H1 (cell line): Measurements from ENCODE around the gene NEDD8. TPM values are rescaled to one million over a fixed set of nuclear protein-coding genes. Genes with fewer than 3 reads are reported as not detected.

ENCODE experiments used
- CTCF ChIA-PET: fragments of 300-600 bp; sonication (Branson Sonifier 250); formaldehyde crosslinking; loops from one replicate; lab custom pipeline; 2021; ENCODE audit not compliant: partially characterized antibody; lab: Charles Lee
- POLR2A ChIA-PET: fragments of 300-600 bp; sonication (Branson Sonifier 250); formaldehyde crosslinking; loops from one replicate; lab custom pipeline; 2021; ENCODE audit warnings: inconsistent platforms; ENCODE audit not compliant: partially characterized antibody; lab: Charles Lee
- DNase-seq, 2 experiments: peaks; one replicate each; pipeline versions ENCODE4 v3.0.0 to v3.0.0-alpha.2; 2010 to 2022; ENCODE audit warnings: low spot score in 2 of 2, low read depth in 1 of 2, mixed read lengths in 1 of 2
- FAIRE-seq: peaks from 2 replicates; lab custom pipeline; 2011; peaks lifted over from hg19 to GRCh38; lab: Jason Lieb, UNC
- H2AFZ ChIP-seq: 2 replicates; pipeline ENCODE4 v1.8.1; 2012; ENCODE audit warnings: low read length, inconsistent platforms
- H2AK5ac ChIP-seq: 2 replicates; pipeline ENCODE4 v1.6.1; 2013; ENCODE audit warnings: low read depth, low read length
- H2BK120ac ChIP-seq: replicated peaks from 2 replicates; pipeline ENCODE3; 2013; ENCODE audit warnings: low read depth, low read length, inconsistent platforms
- H2BK12ac ChIP-seq: 2 replicates; pipeline ENCODE4 v1.6.1; 2013; ENCODE audit warnings: low read depth, low read length
- H2BK15ac ChIP-seq: 2 replicates; pipeline ENCODE4 v1.6.1; 2013; ENCODE audit warnings: low read length
- H2BK20ac ChIP-seq: 2 replicates; pipeline ENCODE4 v1.6.1; 2013; ENCODE audit warnings: low read length
- H2BK5ac ChIP-seq: 2 replicates; pipeline ENCODE4 v1.6.1; 2013; ENCODE audit warnings: low read depth, low read length
- H3K14ac ChIP-seq: 2 replicates; pipeline ENCODE4 v1.6.1; 2013; ENCODE audit warnings: inconsistent platforms; ENCODE audit not compliant: insufficient read length
- H3K18ac ChIP-seq: 2 replicates; pipeline ENCODE4 v1.6.1; 2013; ENCODE audit warnings: low read length; ENCODE audit errors: extremely low read depth
- H3K23ac ChIP-seq: 2 replicates; pipeline ENCODE4 v1.6.1; 2013; ENCODE audit warnings: inconsistent platforms; ENCODE audit not compliant: insufficient read length
- H3K23me2 ChIP-seq: 2 replicates; pipeline ENCODE4 v1.6.1; 2013; ENCODE audit warnings: low read depth, low read length
- H3K27ac ChIP-seq: 2 replicates; pipeline ENCODE4 v1.6.1; 2011; ENCODE audit warnings: low read depth, low read length, inconsistent platforms
- H3K27me3 ChIP-seq, 4 experiments: replicated peaks in 1 of 4; 1 replicate in 1 of 4; 2 replicates in 3 of 4; pipeline versions ENCODE4 v1.6.1 to v1.8.1; 2011 to 2013; ENCODE audit warnings: low read length in 3 of 4, mild to moderate bottlenecking in 3 of 4, inconsistent platforms in 2 of 4, mixed read lengths in 2 of 4, moderate library complexity in 1 of 4; ENCODE audit not compliant: control insufficient read depth in 3 of 4, insufficient read depth in 3 of 4; ENCODE audit errors: extremely low read depth in 1 of 4
- H3K36me3 ChIP-seq, 4 experiments: 2 replicates each; pipeline versions ENCODE4 v1.6.1 to v1.8.1; 2011 to 2013; ENCODE audit warnings: mild to moderate bottlenecking in 4 of 4, low read length in 3 of 4, moderate library complexity in 2 of 4, control low read depth in 1 of 4, inconsistent platforms in 1 of 4; ENCODE audit not compliant: insufficient read depth in 4 of 4, control insufficient read depth in 2 of 4
- H3K4ac ChIP-seq: replicated peaks from 2 replicates; pipeline ENCODE3; 2013; ENCODE audit warnings: low read length, low read depth, mixed read lengths, inconsistent platforms; ENCODE audit not compliant: insufficient read length
- H3K4me1 ChIP-seq, 4 experiments: replicated peaks in 1 of 4; 1 replicate in 1 of 4; 2 replicates in 3 of 4; pipeline versions ENCODE4 v1.6.1 to v1.8.1; 2011 to 2013; ENCODE audit warnings: low read length in 3 of 4, inconsistent platforms in 2 of 4, mixed read lengths in 1 of 4; ENCODE audit not compliant: insufficient read depth in 4 of 4, control insufficient read depth in 3 of 4
- H3K4me2 ChIP-seq, 2 experiments: 2 replicates each; pipeline versions ENCODE4 v1.6.1 to v1.8.1; 2011 to 2013; ENCODE audit warnings: low read depth in 2 of 2, low read length in 2 of 2, control low read depth in 1 of 2, inconsistent platforms in 1 of 2, mild to moderate bottlenecking in 1 of 2; ENCODE audit not compliant: insufficient read depth in 1 of 2
- H3K4me3 ChIP-seq, 4 experiments: fragments of 200-600, 300-600 bp in 1 of 4; sonication (generic), shearing (Covaris generic), sonication (Bioruptor Twin) in 1 of 4; 2 replicates each; pipeline versions ENCODE4 v1.5.1 to v1.8.1; 2011 to 2016; ENCODE audit warnings: low read length in 4 of 4, low read depth in 3 of 4, control low read depth in 2 of 4, inconsistent platforms in 2 of 4, mild to moderate bottlenecking in 2 of 4, mixed read lengths in 1 of 4, moderate library complexity in 1 of 4; ENCODE audit not compliant: insufficient read depth in 2 of 4; ENCODE audit errors: extremely low read depth in 1 of 4
- H3K56ac ChIP-seq: replicated peaks from 2 replicates; pipeline ENCODE3; 2013; ENCODE audit warnings: low read depth, mild to moderate bottlenecking, mixed read lengths, low read length, inconsistent platforms; ENCODE audit not compliant: insufficient read length
- H3K79me1 ChIP-seq: 2 replicates; pipeline ENCODE4 v1.6.1; 2013; ENCODE audit warnings: low read depth, low read length, control low read depth
- H3K79me2 ChIP-seq, 2 experiments: 2 replicates each; pipeline versions ENCODE4 v1.6.1 to v1.8.1; 2012 to 2013; ENCODE audit warnings: low read length in 2 of 2, mild to moderate bottlenecking in 2 of 2, inconsistent platforms in 1 of 2; ENCODE audit not compliant: insufficient read depth in 2 of 2, control insufficient read depth in 1 of 2
- H3K9ac ChIP-seq, 4 experiments: replicated peaks in 1 of 4; 1 replicate in 1 of 4; 2 replicates in 3 of 4; pipeline versions ENCODE4 v1.6.1 to v1.8.1; 2011 to 2013; ENCODE audit warnings: low read depth in 3 of 4, low read length in 3 of 4, control low read depth in 2 of 4, mild to moderate bottlenecking in 2 of 4, moderate library complexity in 2 of 4, inconsistent platforms in 1 of 4; ENCODE audit errors: extremely low read depth in 1 of 4
- H3K9me3 ChIP-seq, 2 experiments: 2 replicates each; pipeline versions ENCODE4 v1.6.1 to v1.8.1; 2012 to 2013; ENCODE audit warnings: mild to moderate bottlenecking in 2 of 2, moderate library complexity in 2 of 2, control low read depth in 1 of 2, inconsistent platforms in 1 of 2, low read depth in 1 of 2, low read length in 1 of 2, mixed read lengths in 1 of 2; ENCODE audit not compliant: insufficient read depth in 2 of 2
- H4K20me1 ChIP-seq, 2 experiments: replicated peaks in 1 of 2; 2 replicates each; pipeline versions ENCODE3 to v1.8.1; 2011 to 2013; ENCODE audit warnings: inconsistent platforms in 2 of 2, low read length in 2 of 2, mild to moderate bottlenecking in 1 of 2; ENCODE audit not compliant: insufficient read depth in 2 of 2, control insufficient read depth in 1 of 2
- H4K5ac ChIP-seq: 2 replicates; pipeline ENCODE4 v1.6.1; 2013; ENCODE audit warnings: low read length, low read depth, mixed read lengths, inconsistent platforms; ENCODE audit not compliant: insufficient read length
- H4K8ac ChIP-seq: 2 replicates; pipeline ENCODE4 v1.8.0; 2013; ENCODE audit warnings: mild to moderate bottlenecking, moderate library complexity, low read length, inconsistent platforms; ENCODE audit not compliant: insufficient read depth; ENCODE audit errors: extremely low read depth
- H4K91ac ChIP-seq: replicated peaks from 2 replicates; pipeline ENCODE3; 2013; ENCODE audit warnings: low read length, mixed read lengths, inconsistent platforms; ENCODE audit not compliant: insufficient read length
- BRCA1 ChIP-seq: IDR thresholded peaks from 2 replicates; pipeline ENCODE4 v1.6.1; 2012; ENCODE audit warnings: low read depth, low read length, improper control_type of control experiment
- CTBP2 ChIP-seq: IDR thresholded peaks from 2 replicates; pipeline ENCODE4 v1.7.0; 2011; ENCODE audit warnings: borderline replicate concordance, mild to moderate bottlenecking, moderate library complexity, mixed read lengths, low read length; ENCODE audit not compliant: insufficient read depth, insufficient read length
- HDAC2 ChIP-seq, 2 experiments: fragments of 300-600 bp in 1 of 2; sonication (generic) in 1 of 2; IDR thresholded peaks; 2 replicates each; pipeline ENCODE4 v1.6.1; 2011 to 2012; ENCODE audit warnings: low read depth in 2 of 2, low read length in 2 of 2, mild to moderate bottlenecking in 2 of 2, moderate library complexity in 2 of 2, borderline replicate concordance in 1 of 2, inconsistent platforms in 1 of 2
- MAX ChIP-seq: IDR thresholded peaks from 2 replicates; pipeline ENCODE4 v1.6.1; 2012; ENCODE audit warnings: inconsistent platforms
- NANOG ChIP-seq: IDR thresholded peaks from 2 replicates; pipeline ENCODE4 v1.6.1; 2011; ENCODE audit warnings: low read length, low read depth, mild to moderate bottlenecking, inconsistent platforms; ENCODE audit not compliant: insufficient read depth, poor library complexity, severe bottlenecking
- RAD21 ChIP-seq, 2 experiments: IDR thresholded peaks in 1 of 2; conservative IDR thresholded peaks in 1 of 2; 2 replicates each; pipeline ENCODE4 v1.6.1; 2011; ENCODE audit warnings: low read depth in 2 of 2, low read length in 2 of 2, improper control_type of control experiment in 1 of 2, inconsistent platforms in 1 of 2, mild to moderate bottlenecking in 1 of 2, moderate library complexity in 1 of 2
- RFX5 ChIP-seq: IDR thresholded peaks from 2 replicates; pipeline ENCODE4 v1.6.1; 2011; ENCODE audit warnings: low read depth, low read length, improper control_type of control experiment, borderline replicate concordance
- TEAD4 ChIP-seq: IDR thresholded peaks from 2 replicates; pipeline ENCODE4 v1.6.1; 2012; ENCODE audit warnings: low read depth, low read length, inconsistent platforms, mixed read lengths
- YY1 ChIP-seq: IDR thresholded peaks from 2 replicates; pipeline ENCODE4 v1.6.1; 2011; ENCODE audit warnings: low read depth, mild to moderate bottlenecking, low read length
- WGBS, 2 experiments: shearing (Covaris generic) in 1 of 2; methylation state at CpG; one replicate each; pipeline versions ENCODE4 v1.1.6 to v1.1.7; 2013 to 2015; ENCODE audit warnings: low lambda C conversion rate in 2 of 2, mixed read lengths in 2 of 2, inconsistent platforms in 1 of 2, low coverage in 1 of 2, missing lambda C conversion rate in 1 of 2; ENCODE audit not compliant: insufficient replicate concordance in 2 of 2, insufficient coverage in 1 of 2, insufficient read length in 1 of 2; ENCODE audit errors: extremely low coverage in 1 of 2, missing lambda C conversion rate in 1 of 2; 5-methylcytosine and 5-hydroxymethylcytosine counted together
- polyA plus RNA-seq, 7 experiments: library from polyadenylated mRNA; depleted of rRNA in 3 of 7; stranded (reverse) in 5 of 7; unstranded in 2 of 7; fragments of >200 nt in 5 of 7; fragments of 200-250 nt in 2 of 7; gene quantifications; 1 replicate in 5 of 7; 2 replicates in 1 of 7; 4 replicates in 1 of 7; pipeline versions ENCODE4 v1.2.1 to v1.2.3, GENCODE V29; 2011 to 2013; ENCODE audit warnings: missing spikeins in 2 of 7, mixed read lengths in 2 of 7
- total RNA-seq: library from RNA; stranded (reverse); fragmentation: NEBNext Ultra II Directional; extraction: Animal tissue kit (Norgen Biotek cat#: 25700); gene quantifications from 2 replicates; pipeline ENCODE4 v1.2.1, GENCODE V29; 2021
- TF ChIP-seq, protein P1 (sequence below): IDR thresholded peaks from 2 replicates; pipeline ENCODE4 v1.6.1; 2011; ENCODE audit warnings: low read depth, mild to moderate bottlenecking, low read length; ENCODE audit not compliant: insufficient read depth

The NEDD8 gene
- total and polyA plus RNA-seq, 2 of the 8 experiments (the other 6 are each of a cell fraction or from before 2014, with no cell fraction given): 253 to 317 TPM

DNA sequence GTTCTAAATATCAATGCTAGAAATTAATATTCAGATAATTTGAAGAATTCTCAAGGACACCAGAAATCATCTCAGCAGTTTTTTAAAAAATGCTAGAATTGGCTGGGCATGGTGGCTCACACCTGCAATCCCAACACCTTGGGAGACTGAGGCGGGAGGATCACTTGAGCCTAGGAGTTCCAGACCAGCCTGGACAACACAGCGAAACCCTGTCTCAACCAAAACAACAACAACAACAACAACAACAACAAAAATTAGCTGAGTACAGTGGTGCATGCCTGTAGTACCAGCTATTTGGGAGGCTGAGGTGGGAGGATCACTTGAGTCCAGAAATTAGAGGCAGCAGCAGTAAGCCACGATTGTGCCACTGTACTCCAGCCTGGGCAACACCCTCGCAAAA, 13.1 kb downstream of the NEDD8 start:
- no peak for FAIRE-seq
- no peak overlapping the region for H3K18ac ChIP-seq

More for the DNA sequence above, 13.1 kb downstream of the NEDD8 start:
- 87% methylated on average over 3 of the region's 4 CpGs; no CpG with 5 or more reads in 1 of the 2 experiments for WGBS, 2 experiments
- Histone ChIP-seq H3K27ac (no peak overlapping the region), H4K20me1 (peaks cover 0 to 1% of the 10 kb centered on the region in 2 experiments), H2BK15ac (no peak overlapping the region), H2AFZ (no peak overlapping the region), H3K9me3 (no peaks in the 10 kb centered on the region), H3K36me3 (peaks cover 0 to 6% (median 4%) of the 10 kb centered on the region in 4 experiments; a peak in 4 of 8 replicates), H2BK20ac (no peak overlapping the region), H4K5ac (no peak overlapping the region), H3K4me2 (no peak overlapping the region), H3K23ac (no peak overlapping the region), H3K9ac (no peak overlapping the region), H4K91ac (no peak overlapping the region), H3K56ac (no peak overlapping the region), H3K4me1 (peaks cover 0 to under 1% (median 0%) of the 10 kb centered on the region in 4 experiments; a peak in 1 of 7 replicates), H3K79me1 (no peaks in the 10 kb centered on the region), H3K4ac (no peak overlapping the region), H2AK5ac (no peak overlapping the region), H4K8ac (no peak overlapping the region), H3K23me2 (peaks cover 3% of the 10 kb centered on the region), H2BK120ac (no peak overlapping the region), H3K27me3 (no peaks in the 10 kb centered on the region), H3K79me2 (peaks cover 0 to 26% of the 10 kb centered on the region in 2 experiments; a peak in 2 of 4 replicates), H3K4me3 (no peak overlapping the region), H2BK12ac (no peak overlapping the region), H2BK5ac (no peak overlapping the region), H3K14ac (no peak overlapping the region)
- POLR2A ChIA-PET: interaction anchor here (1.0 to 1.2 kb wide), 3 partner anchors 9 to 18 kb away, joined by 3 to 4 read pairs (median 3); no protein-coding TSS in a partner anchor
- DNase-seq: no peak
- TF ChIP-seq YY1 (no peak), NANOG (no peak), MAX (no peak), BRCA1 (no peak), RAD21 (IDR thresholded peaks at IDR 0.05 in 1 of 2, conservative IDR thresholded peaks at IDR 0.05 in 1 of 2; ENCODE audit: low read depth in 2 of 2, low read length in 2 of 2) (no peak), TEAD4 (no peak), CTBP2 (no peak), HDAC2 (IDR thresholded peaks at IDR 0.05; ENCODE audit: borderline replicate concordance in 1 of 2, low read depth in 2 of 2, low read length in 2 of 2) (no peak), RFX5 (no peak)
- TF ChIP-seq, protein P1, sequence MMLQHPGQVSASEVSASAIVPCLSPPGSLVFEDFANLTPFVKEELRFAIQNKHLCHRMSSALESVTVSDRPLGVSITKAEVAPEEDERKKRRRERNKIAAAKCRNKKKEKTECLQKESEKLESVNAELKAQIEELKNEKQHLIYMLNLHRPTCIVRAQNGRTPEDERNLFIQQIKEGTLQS: no peak
- TF ChIP-seq, all 59 proteins: peak for 0
- CTCF ChIA-PET: interaction anchor here (0.7 to 5.0 kb wide), 4 partner anchors 12 to 78 kb away, joined by 3 to 16 read pairs (median 4); partner anchors contain the start of gene IRF9
